GM20431 (cell line): ENCODE data around the gene SPPL2C.

Source experiments
- in situ Hi-C: fragments of 300-500 bp; cut with MseI, MboI; formaldehyde crosslinking; loops from one replicate; pipeline ENCODE4 v1.15.0; 2020; ENCODE audit warnings: low sequenced_read_pairs; ENCODE audit not compliant: unreplicated experiment

SPPL2C gene

GRCh38 chr17:45844695-45845375 is at the start of gene SPPL2C:
Gene SPPL2C (plus strand): TSS chr17:45844881. CDS start chr17:45844907, 26 bp downstream.
- in situ Hi-C loops = no loop called here

- in situ Hi-C loops = no loop called here
Measured at GRCh38 chr17:45800816-45801215, 43.9 kb upstream of the SPPL2C start.

GRCh38 chr17:45801421-45801820 is 43.3 kb upstream of the SPPL2C start:
- in situ Hi-C loops = no loop called here

- in situ Hi-C loops = no loop called here
Measured at GRCh38 chr17:45808845-45809244, 35.8 kb upstream of the SPPL2C start.

GRCh38 chr17:45809499-45809898 is 35.2 kb upstream of the SPPL2C start:
- in situ Hi-C loops = no loop called here

- in situ Hi-C loops = no loop called here
Measured at GRCh38 chr17:45812102-45812501, 32.6 kb upstream of the SPPL2C start.

- in situ Hi-C loops = no loop called here
Measured at GRCh38 chr17:45813048-45813725, 31.5 kb upstream of the SPPL2C start.

GRCh38 chr17:45814622-45815606 is 29.8 kb upstream of the SPPL2C start:
- in situ Hi-C loops = no loop called here

GRCh38 chr17:45815752-45816151 is 28.9 kb upstream of the SPPL2C start:
- in situ Hi-C loops = no loop called here

- in situ Hi-C loops = no loop called here
Measured at GRCh38 chr17:45818041-45818440, 26.6 kb upstream of the SPPL2C start.

GRCh38 chr17:45818699-45819098 is 26.0 kb upstream of the SPPL2C start:
- in situ Hi-C loops = no loop called here

GRCh38 chr17:45819632-45820031 is 25.0 kb upstream of the SPPL2C start:
- in situ Hi-C loops = loop anchor here (10.0 kb wide), 1 partner anchor 175 kb away; no protein-coding TSS in a partner anchor

GRCh38 chr17:45820052-45820780 is 24.5 kb upstream of the SPPL2C start:
- in situ Hi-C loops = loop anchor here (10.0 kb wide), 1 partner anchor 175 kb away; no protein-coding TSS in a partner anchor

GRCh38 chr17:45821147-45821546 is 23.5 kb upstream of the SPPL2C start:
- in situ Hi-C loops = loop anchor here (10.0 kb wide), 1 partner anchor 176 kb away; no protein-coding TSS in a partner anchor

- in situ Hi-C loops = loop anchor here (10.0 kb wide), 1 partner anchor 179 kb away; no protein-coding TSS in a partner anchor
Measured at GRCh38 chr17:45823598-45823997, 21.1 kb upstream of the SPPL2C start.

GRCh38 chr17:45824475-45824874 is 20.2 kb upstream of the SPPL2C start:
- in situ Hi-C loops = loop anchor here (10.0 kb wide), 1 partner anchor 180 kb away; no protein-coding TSS in a partner anchor

GRCh38 chr17:45824901-45825492 is 19.7 kb upstream of the SPPL2C start:
- in situ Hi-C loops = loop anchor here (10.0 kb wide), 1 partner anchor 180 kb away; no protein-coding TSS in a partner anchor

- in situ Hi-C loops = loop anchor here (10.0 kb wide), 1 partner anchor 181 kb away; no protein-coding TSS in a partner anchor
Measured at GRCh38 chr17:45825792-45826191, 18.9 kb upstream of the SPPL2C start.
